HepG2 (cell line): ENCODE measurements around the gene NARS2. TPM values are rescaled to one million over a fixed set of nuclear protein-coding genes. Genes with fewer than 3 reads are reported as not detected.

Experiments
- AGO2 ChIP-seq: fragments of 200-400 bp; formaldehyde crosslinking; optimal IDR thresholded peaks from 2 replicates; pipeline ENCODE3; 2017; ENCODE audit warnings: mild to moderate bottlenecking, low read depth, low read length, moderate library complexity
- BHLHE40 ChIP-seq: IDR thresholded peaks from 2 replicates; pipeline ENCODE4 v1.6.1; 2011; ENCODE audit warnings: low read length, improper control_type of control experiment
- BRCA1 ChIP-seq: sonication (generic); formaldehyde crosslinking; IDR thresholded peaks from 2 replicates; pipeline ENCODE4 v1.4.0; 2020; ENCODE audit warnings: missing genetic modification reagents
- CREB1 ChIP-seq, 2 experiments: fragments of 450-650 bp in 1 of 2; IDR thresholded peaks; 2 replicates each; pipeline ENCODE4 v1.6.1; 2016 to 2017; ENCODE audit warnings: control low read depth in 1 of 2, mild to moderate bottlenecking in 1 of 2, missing compliant biosample characterization in 1 of 2, missing genetic modification characterization in 1 of 2
- GATAD2A ChIP-seq: IDR thresholded peaks from 2 replicates; pipeline ENCODE4 v1.6.1; 2016
- HDAC1 ChIP-seq: sonication (generic); formaldehyde crosslinking; IDR thresholded peaks from 2 replicates; pipeline ENCODE4 v1.5.1; 2020; ENCODE audit warnings: mild to moderate bottlenecking, missing genetic modification reagents
- MEIS1 ChIP-seq: sonication (generic); formaldehyde crosslinking; IDR thresholded peaks from 2 replicates; pipeline ENCODE4 v1.9.0; 2021; ENCODE audit warnings: mild to moderate bottlenecking, missing genetic modification reagents, moderate library complexity, borderline replicate concordance
- PAWR ChIP-seq: sonication (generic); formaldehyde crosslinking; IDR thresholded peaks from 2 replicates; pipeline ENCODE4 v1.4.0; 2020; ENCODE audit warnings: missing genetic modification reagents, mild to moderate bottlenecking, borderline replicate concordance
- PHF8 ChIP-seq: sonication (generic); formaldehyde crosslinking; IDR thresholded peaks from 2 replicates; pipeline ENCODE4 v1.5.0; 2020; ENCODE audit warnings: missing genetic modification reagents
- RAD21 ChIP-seq: fragments of 450-650 bp; formaldehyde crosslinking; IDR thresholded peaks from 2 replicates; pipeline ENCODE4 v1.5.0; 2020; ENCODE audit warnings: mild to moderate bottlenecking
- RBM39 ChIP-seq: fragments of 200-400 bp; formaldehyde crosslinking; IDR thresholded peaks from one replicate; pipeline ENCODE4 v1.6.1; 2018; ENCODE audit warnings: antibody characterized with exemption, mild to moderate bottlenecking, low read depth, low read length; ENCODE audit not compliant: poor library complexity, severe bottlenecking
- SOX5 ChIP-seq: IDR thresholded peaks from 2 replicates; pipeline ENCODE4 v1.6.1; 2016; ENCODE audit warnings: borderline replicate concordance
- TBX3 ChIP-seq: fragments of 450-650 bp; IDR thresholded peaks from 2 replicates; pipeline ENCODE4 v1.6.1; 2017; ENCODE audit warnings: antibody characterized with exemption, mild to moderate bottlenecking, inconsistent platforms, borderline replicate concordance
- ZNF260 ChIP-seq: sonication (generic); formaldehyde crosslinking; IDR thresholded peaks from 2 replicates; pipeline ENCODE4 v1.4.0; 2020; ENCODE audit warnings: missing genetic modification reagents, low read depth, mild to moderate bottlenecking, borderline replicate concordance
- ZSCAN9 ChIP-seq: IDR thresholded peaks from 2 replicates; pipeline ENCODE4 v1.6.1; 2016; ENCODE audit warnings: borderline replicate concordance
- polyA plus RNA-seq, 8 experiments: library from polyadenylated mRNA; depleted of rRNA in 3 of 8; stranded (reverse) in 7 of 8; unstranded in 1 of 8; fragments of >200 nt; fragmentation: Illumina TruSeq in 4 of 8; extraction: Trizol in 4 of 8; gene quantifications; 2 replicates each; pipeline versions ENCODE4 v1.2.1 to v1.2.3, GENCODE V29; 2011 to 2016; ENCODE audit warnings: low read depth in 4 of 8, missing spikeins in 1 of 8, mixed read lengths in 1 of 8; ENCODE audit not compliant: insufficient read depth in 1 of 8
- total RNA-seq, 5 experiments: library from RNA; depleted of rRNA; stranded (reverse); fragments of >200 nt; fragmentation: Illumina TruSeq; extraction: Trizol; gene quantifications; 2 replicates each; pipeline ENCODE4 v1.2.3, GENCODE V29; 2016; ENCODE audit warnings: low read depth in 1 of 5
- TF ChIP-seq, protein P1 (sequence below): sonication (generic); formaldehyde crosslinking; IDR thresholded peaks from 2 replicates; pipeline ENCODE4 v1.8.1; 2023; ENCODE audit warnings: mild to moderate bottlenecking, missing genetic modification reagents, borderline replicate concordance
- TF ChIP-seq, protein P2 (sequence below): sonication (generic); formaldehyde crosslinking; IDR thresholded peaks from 2 replicates; pipeline ENCODE4 v1.8.1; 2023; ENCODE audit warnings: missing genetic modification reagents, inconsistent platforms, borderline replicate concordance
- TF ChIP-seq, protein P3 (sequence below): sonication (generic); formaldehyde crosslinking; IDR thresholded peaks from 2 replicates; pipeline ENCODE4 v1.5.0; 2020; ENCODE audit warnings: missing genetic modification reagents, mild to moderate bottlenecking, borderline replicate concordance
- TF ChIP-seq, protein P4 (sequence below): sonication (generic); formaldehyde crosslinking; IDR thresholded peaks from 2 replicates; pipeline ENCODE4 v1.5.0; 2020; ENCODE audit warnings: missing genetic modification reagents, mild to moderate bottlenecking, borderline replicate concordance

Gene NARS2
- total and polyA plus RNA-seq, 2 of the 13 experiments (the other 11 are each of a cell fraction or from before 2014, with no cell fraction given), result 45.9 to 65.0 TPM

DNA sequence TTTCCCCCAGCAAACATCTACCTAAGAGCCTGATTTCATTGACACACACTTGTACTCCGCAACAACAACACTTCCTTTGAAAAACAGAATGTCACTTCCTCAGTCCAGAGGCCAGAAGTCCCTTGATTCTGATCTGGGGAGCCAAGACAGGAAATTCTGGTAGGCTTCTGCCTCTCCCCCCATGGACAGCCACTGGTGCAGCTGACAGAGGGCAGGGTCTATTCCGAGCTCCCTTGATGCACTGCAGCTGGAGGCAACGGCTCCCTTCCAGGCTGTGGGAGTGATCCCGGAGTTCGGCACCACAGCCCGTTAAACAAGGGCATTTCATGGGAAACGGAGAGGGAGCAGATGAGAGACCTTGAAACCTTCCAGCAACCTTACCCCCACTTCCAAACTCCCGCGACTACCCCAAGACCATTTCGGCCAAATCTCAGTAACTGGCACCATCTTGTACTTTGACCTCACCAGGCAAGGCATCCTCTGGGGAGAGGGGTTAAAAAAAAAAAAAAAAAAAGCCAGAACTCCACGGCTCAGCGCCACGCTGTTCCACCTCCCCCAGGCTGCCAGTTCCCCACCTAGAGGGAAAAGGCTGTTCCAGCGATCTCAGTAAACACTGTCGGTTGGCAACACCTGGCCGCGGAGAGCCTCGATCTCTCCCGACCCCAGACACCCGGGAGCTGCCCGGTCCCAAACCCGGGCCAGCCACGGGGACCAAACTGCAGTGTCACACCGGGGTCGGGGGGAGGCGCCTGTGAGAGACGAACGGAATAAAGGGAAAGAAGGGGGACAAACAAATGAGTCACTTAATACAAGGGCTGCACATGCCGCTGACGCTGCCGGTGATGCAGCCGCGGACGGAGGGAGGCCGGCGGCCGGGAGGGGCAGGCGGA lies 158.1 kb downstream of the NARS2 start (continued):
- TF ChIP-seq, protein P1, sequence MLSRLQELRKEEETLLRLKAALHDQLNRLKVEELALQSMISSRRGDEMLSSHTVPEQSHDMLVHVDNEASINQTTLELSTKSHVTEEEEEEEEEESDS (CRISPR knock-in tag), result no peak
- TF ChIP-seq PAWR (CRISPR knock-in tag), result no peak
- TF ChIP-seq BHLHE40, result peak; percentile 84
- no peak for TF ChIP-seq ZSCAN9 (CRISPR knock-in tag)
- TF ChIP-seq RAD21 (CRISPR knock-in tag), result peak; percentile 42; the same call in 1 of the 2 replicates
- peak; percentile 9; the same call in 1 of the 2 replicates for TF ChIP-seq MEIS1 (CRISPR knock-in tag)
- peak; percentile 34; the same call in 1 of the 2 replicates for TF ChIP-seq GATAD2A
- TF ChIP-seq ZNF260 (CRISPR knock-in tag), result no peak
- TF ChIP-seq, protein P2, sequence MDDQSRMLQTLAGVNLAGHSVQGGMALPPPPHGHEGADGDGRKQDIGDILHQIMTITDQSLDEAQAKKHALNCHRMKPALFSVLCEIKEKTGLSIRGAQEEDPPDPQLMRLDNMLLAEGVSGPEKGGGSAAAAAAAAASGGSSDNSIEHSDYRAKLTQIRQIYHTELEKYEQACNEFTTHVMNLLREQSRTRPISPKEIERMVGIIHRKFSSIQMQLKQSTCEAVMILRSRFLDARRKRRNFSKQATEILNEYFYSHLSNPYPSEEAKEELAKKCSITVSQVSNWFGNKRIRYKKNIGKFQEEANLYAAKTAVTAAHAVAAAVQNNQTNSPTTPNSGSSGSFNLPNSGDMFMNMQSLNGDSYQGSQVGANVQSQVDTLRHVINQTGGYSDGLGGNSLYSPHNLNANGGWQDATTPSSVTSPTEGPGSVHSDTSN, result no peak
- TF ChIP-seq, protein P3, sequence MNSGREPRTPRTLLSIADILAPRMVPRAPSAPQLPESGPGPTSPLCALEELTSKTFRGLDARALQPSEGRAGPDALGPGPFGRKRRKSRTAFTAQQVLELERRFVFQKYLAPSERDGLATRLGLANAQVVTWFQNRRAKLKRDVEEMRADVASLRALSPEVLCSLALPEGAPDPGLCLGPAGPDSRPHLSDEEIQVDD (CRISPR knock-in tag), result no peak
- TF ChIP-seq, protein P4, sequence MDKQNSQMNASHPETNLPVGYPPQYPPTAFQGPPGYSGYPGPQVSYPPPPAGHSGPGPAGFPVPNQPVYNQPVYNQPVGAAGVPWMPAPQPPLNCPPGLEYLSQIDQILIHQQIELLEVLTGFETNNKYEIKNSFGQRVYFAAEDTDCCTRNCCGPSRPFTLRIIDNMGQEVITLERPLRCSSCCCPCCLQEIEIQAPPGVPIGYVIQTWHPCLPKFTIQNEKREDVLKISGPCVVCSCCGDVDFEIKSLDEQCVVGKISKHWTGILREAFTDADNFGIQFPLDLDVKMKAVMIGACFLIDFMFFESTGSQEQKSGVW (CRISPR knock-in tag), result no peak
- no peak for TF ChIP-seq BRCA1 (CRISPR knock-in tag)
- TF ChIP-seq PHF8 (CRISPR knock-in tag), result peak; percentile 42; the same call in 1 of the 2 replicates
- peak; percentile 51; the same call in 1 of the 2 replicates for TF ChIP-seq HDAC1
- peak; percentile 79 for TF ChIP-seq CREB1 (IDR thresholded peaks at IDR 0.05)
- no peak; the same call in 1 of the 2 replicates for TF ChIP-seq CREB1 (CRISPR knock-in tag; IDR thresholded peaks at IDR 0.05)
- peak; percentile 42; the same call in 1 of the 2 replicates for TF ChIP-seq TBX3
- TF ChIP-seq RBM39, result peak; percentile 70
- TF ChIP-seq SOX5 (CRISPR knock-in tag), result 0 out of 2 replicates have a peak, but pooled peaks have one; percentile 6
- peak; percentile 74 for TF ChIP-seq AGO2
